Upper lobe of right lung (tissue), 1 donor: ENCODE measurements around the gene HS3ST5. TPM values are rescaled to one million over a fixed set of nuclear protein-coding genes. Genes with fewer than 3 reads are reported as not detected.
"Not testable (repeated sequence)": the region's sequence is repeated elsewhere in the genome, so short reads cannot be mapped to it uniquely, and the experiment has no call there.

Experiments used
- ATAC-seq: fragments of 200-7000 bp; cut with Tn5 transposase; one replicate; pipeline ENCODE4 v1.9.1; 2020; ENCODE audit warnings: mild to moderate bottlenecking, moderate library complexity
- DNase-seq: peaks from one replicate; pipeline ENCODE4 v3.0.0-alpha.2; 2020
- H3K27ac ChIP-seq: fragments of 200-600 bp; one replicate; pipeline ENCODE4 v1.8.0; 2022
- H3K27me3 ChIP-seq: fragments of 200-600 bp; one replicate; pipeline ENCODE4 v1.8.0; 2022; ENCODE audit warnings: mild to moderate bottlenecking
- H3K36me3 ChIP-seq: fragments of 200-600 bp; one replicate; pipeline ENCODE4 v1.8.0; 2022
- H3K4me1 ChIP-seq: fragments of 200-600 bp; one replicate; pipeline ENCODE4 v1.8.0; 2022
- H3K4me3 ChIP-seq: fragments of 200-600 bp; one replicate; pipeline ENCODE4 v1.8.0; 2022; ENCODE audit warnings: mild to moderate bottlenecking
- H3K9me3 ChIP-seq: fragments of 200-600 bp; one replicate; pipeline ENCODE4 v1.8.0; 2022
- CTCF ChIP-seq: fragments of 200-600 bp; IDR thresholded peaks from one replicate; pipeline ENCODE4 v1.8.0; 2022; ENCODE audit warnings: antibody characterized with exemption
- intact Hi-C: fragments of 100-400 bp; cut with DNase I; formaldehyde crosslinking; loops from one replicate; pipeline ENCODE4 v1.11.0; 2022
- total RNA-seq: library from RNA; stranded (reverse); fragmentation: NEBNext Ultra II Directional; extraction: Animal tissue kit (Norgen Biotek cat#: 25700); gene quantifications from one replicate; pipeline ENCODE4 v1.2.1, GENCODE V29; 2021
- donor health status: DM: no; HTN: yes; CAD: no; lungs with severe emphysema.

HS3ST5 gene
- total RNA-seq, 1 donor from 2014 or later: not detected

DNA sequence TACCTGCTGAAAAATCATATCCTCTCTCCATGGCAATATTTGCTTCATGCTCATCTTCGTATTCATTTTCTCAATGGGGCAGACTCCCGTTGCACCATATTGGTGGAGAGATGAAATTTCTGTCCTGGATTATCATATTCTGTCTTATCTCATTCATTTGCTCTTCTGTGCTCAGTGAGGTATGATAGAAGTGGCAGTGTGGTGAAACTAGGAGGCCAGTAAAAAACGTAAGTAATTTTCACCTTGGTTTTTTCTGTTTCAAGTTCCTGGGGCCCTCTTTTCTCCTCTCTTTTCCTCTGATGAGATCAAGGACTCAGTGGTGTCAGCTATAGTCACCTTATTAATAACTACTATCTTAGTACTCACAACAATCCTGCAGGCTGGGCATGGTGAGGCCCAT, 189.4 kb downstream of the HS3ST5 start:
- no peak for TF ChIP-seq CTCF
- Histone ChIP-seq H3K27me3 (no peaks in the 10 kb centered on the region), H3K4me1 (no peaks in the 10 kb centered on the region), H3K27ac (no peak overlapping the region), H3K36me3 (no peaks in the 10 kb centered on the region), H3K9me3 (no peaks in the 10 kb centered on the region), H3K4me3 (no peak overlapping the region)
- no peak for DNase-seq
- intact Hi-C loops: no loop called here
- ATAC-seq: no peak

GRCh38 chr6:114151064-114151690, 191.6 kb downstream of the HS3ST5 start:
- Histone ChIP-seq H3K36me3 (no peaks in the 10 kb centered on the region), H3K27me3 (no peaks in the 10 kb centered on the region), H3K4me3 (no peak overlapping the region), H3K9me3 (no peaks in the 10 kb centered on the region), H3K27ac (no peak overlapping the region), H3K4me1 (no peaks in the 10 kb centered on the region)
- intact Hi-C loops: no loop called here
- no peak for TF ChIP-seq CTCF
- ATAC-seq (no peak), DNase-seq (no peak)

- H3K4me1 ChIP-seq, DNase-seq, ATAC-seq, H3K27me3 ChIP-seq, H3K9me3 ChIP-seq, H3K27ac ChIP-seq, intact Hi-C loops, H3K4me3 ChIP-seq, H3K36me3 ChIP-seq: not testable (repeated sequence)
These were observed 193.6 kb downstream of the HS3ST5 start for GRCh38 chr6:114149182-114149581.

GRCh38 chr6:114144887-114145851, 197.7 kb downstream of the HS3ST5 start:
- no peak for DNase-seq
- Histone ChIP-seq H3K27me3 (no peaks in the 10 kb centered on the region), H3K9me3 (no peaks in the 10 kb centered on the region), H3K27ac (no peak overlapping the region), H3K4me3 (no peak overlapping the region), H3K36me3 (no peaks in the 10 kb centered on the region), H3K4me1 (no peaks in the 10 kb centered on the region)
- intact Hi-C loops: no loop called here
- peak; percentile 93 for ATAC-seq
- no peak for TF ChIP-seq CTCF

DNA sequence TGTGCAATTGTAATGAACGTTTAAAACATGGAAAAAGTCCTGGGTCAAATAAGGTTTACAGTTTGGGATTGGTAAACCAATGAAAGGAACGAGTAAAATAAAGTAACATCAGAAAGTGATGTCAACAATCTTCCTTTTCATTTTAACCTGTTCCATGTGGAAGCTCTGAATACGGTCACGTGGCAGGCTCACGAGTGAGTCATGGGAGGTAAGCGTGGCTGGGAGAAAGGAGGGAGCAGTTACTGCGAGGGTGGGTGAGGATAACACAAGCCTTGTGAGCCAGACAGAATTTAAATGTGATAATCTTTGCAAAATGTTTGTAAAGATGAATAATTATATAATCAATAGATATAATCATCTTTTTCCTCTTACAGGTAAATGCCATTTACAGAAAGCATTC, 200.6 kb downstream of the HS3ST5 start:
- ATAC-seq (no peak), DNase-seq (no peak)
- no peaks in the 10 kb centered on the region for H3K4me1 ChIP-seq
- no peak overlapping the region for H3K27ac ChIP-seq
- H3K27me3 ChIP-seq: no peaks in the 10 kb centered on the region
- intact Hi-C loops: no loop called here
- no peaks in the 10 kb centered on the region for H3K9me3 ChIP-seq
- no peaks in the 10 kb centered on the region for H3K36me3 ChIP-seq
- no peak for TF ChIP-seq CTCF
- H3K4me3 ChIP-seq: no peak overlapping the region

DNA sequence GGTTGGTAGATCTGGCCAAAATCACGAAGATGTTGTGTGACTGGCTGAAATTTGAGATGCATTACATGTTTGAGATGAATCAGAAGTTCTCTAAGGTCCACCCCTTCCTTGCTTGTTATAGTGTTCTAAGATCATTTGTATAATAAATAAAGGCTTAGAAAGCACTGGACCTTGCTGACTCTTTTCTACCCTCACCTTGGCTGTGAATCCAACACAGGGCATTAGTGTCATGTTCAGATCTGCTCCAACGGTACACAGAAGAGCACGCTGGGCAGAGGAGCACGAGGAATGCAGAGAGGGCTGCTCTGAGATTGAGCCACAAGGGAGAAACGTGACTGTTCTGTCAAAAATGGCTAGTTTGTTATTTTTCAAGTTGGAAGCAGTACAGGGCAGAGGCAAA, 202.4 kb downstream of the HS3ST5 start:
- H3K36me3 ChIP-seq: no peaks in the 10 kb centered on the region
- H3K27me3 ChIP-seq: no peaks in the 10 kb centered on the region
- no peak overlapping the region for H3K27ac ChIP-seq
- intact Hi-C loops: no loop called here
- ATAC-seq (no peak), DNase-seq (no peak)
- no peaks in the 10 kb centered on the region for H3K4me1 ChIP-seq
- H3K4me3 ChIP-seq: no peak overlapping the region
- TF ChIP-seq CTCF: no peak
- H3K9me3 ChIP-seq: no peaks in the 10 kb centered on the region
